Measurements from ENCODE around the gene MCC.

DNA sequence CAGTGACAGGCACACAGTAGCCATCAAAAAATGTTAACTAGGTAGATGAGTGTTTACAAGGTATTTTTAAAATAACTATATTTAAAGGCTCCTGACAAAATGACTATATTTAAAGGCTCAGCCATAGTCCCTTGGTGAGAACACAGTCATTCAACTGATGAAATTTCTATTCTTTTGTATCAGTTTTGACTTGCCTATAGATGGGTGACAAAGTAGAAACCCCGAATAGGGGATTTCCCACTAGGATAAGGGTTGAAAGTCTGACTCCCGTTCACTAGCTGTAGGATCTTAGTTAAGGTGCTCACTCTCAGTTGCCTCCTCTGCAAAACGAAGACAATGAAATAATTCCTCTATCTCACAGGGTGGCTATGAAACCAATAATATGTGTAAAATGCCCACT, 271.7 kb downstream of the MCC start:
- no peak for TF ChIP-seq POLR2A (IDR thresholded peaks at IDR 0.05)
- TF ChIP-seq, protein P1, sequence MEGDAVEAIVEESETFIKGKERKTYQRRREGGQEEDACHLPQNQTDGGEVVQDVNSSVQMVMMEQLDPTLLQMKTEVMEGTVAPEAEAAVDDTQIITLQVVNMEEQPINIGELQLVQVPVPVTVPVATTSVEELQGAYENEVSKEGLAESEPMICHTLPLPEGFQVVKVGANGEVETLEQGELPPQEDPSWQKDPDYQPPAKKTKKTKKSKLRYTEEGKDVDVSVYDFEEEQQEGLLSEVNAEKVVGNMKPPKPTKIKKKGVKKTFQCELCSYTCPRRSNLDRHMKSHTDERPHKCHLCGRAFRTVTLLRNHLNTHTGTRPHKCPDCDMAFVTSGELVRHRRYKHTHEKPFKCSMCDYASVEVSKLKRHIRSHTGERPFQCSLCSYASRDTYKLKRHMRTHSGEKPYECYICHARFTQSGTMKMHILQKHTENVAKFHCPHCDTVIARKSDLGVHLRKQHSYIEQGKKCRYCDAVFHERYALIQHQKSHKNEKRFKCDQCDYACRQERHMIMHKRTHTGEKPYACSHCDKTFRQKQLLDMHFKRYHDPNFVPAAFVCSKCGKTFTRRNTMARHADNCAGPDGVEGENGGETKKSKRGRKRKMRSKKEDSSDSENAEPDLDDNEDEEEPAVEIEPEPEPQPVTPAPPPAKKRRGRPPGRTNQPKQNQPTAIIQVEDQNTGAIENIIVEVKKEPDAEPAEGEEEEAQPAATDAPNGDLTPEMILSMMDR (IDR thresholded peaks at IDR 0.05): no peak
